GM12878 (cell line): ENCODE results near the gene CDKN1C.

Experiments
- BHLHE40 ChIP-seq, 2 experiments: fragments of 450-650 bp in 1 of 2; IDR thresholded peaks; 2 replicates each; pipeline ENCODE4 v1.6.1; 2011 to 2017; ENCODE audit warnings: low read depth in 2 of 2, borderline replicate concordance in 1 of 2, improper control_type of control experiment in 1 of 2, low read length in 1 of 2, mild to moderate bottlenecking in 1 of 2
- KDM1A ChIP-seq: fragments of 200-600 bp; sonication (generic); IDR thresholded peaks from 2 replicates; pipeline ENCODE4 v1.6.1; 2016; ENCODE audit warnings: borderline replicate concordance
- POLR2A ChIP-seq: IDR thresholded peaks from 2 replicates; pipeline ENCODE4 v1.6.1; 2011; ENCODE audit warnings: low read depth, mild to moderate bottlenecking, low read length
- ZNF274 ChIP-seq: IDR thresholded peaks from one replicate; pipeline ENCODE4 v1.8.0; 2011; ENCODE audit not compliant: insufficient read length, insufficient read depth
- TF ChIP-seq, protein P1 (sequence below), 3 experiments: IDR thresholded peaks in 2 of 3; conservative IDR thresholded peaks in 1 of 3; 2 replicates each; pipeline ENCODE4 v1.5.1; 2011; ENCODE audit warnings: low read depth in 3 of 3, low read length in 3 of 3, mild to moderate bottlenecking in 3 of 3, control low read depth in 2 of 3, moderate library complexity in 2 of 3, inconsistent platforms in 1 of 3, mixed read lengths in 1 of 3; ENCODE audit not compliant: control insufficient read depth in 2 of 3, insufficient read depth in 1 of 3; ENCODE audit errors: extremely low read depth in 1 of 3

DNA sequence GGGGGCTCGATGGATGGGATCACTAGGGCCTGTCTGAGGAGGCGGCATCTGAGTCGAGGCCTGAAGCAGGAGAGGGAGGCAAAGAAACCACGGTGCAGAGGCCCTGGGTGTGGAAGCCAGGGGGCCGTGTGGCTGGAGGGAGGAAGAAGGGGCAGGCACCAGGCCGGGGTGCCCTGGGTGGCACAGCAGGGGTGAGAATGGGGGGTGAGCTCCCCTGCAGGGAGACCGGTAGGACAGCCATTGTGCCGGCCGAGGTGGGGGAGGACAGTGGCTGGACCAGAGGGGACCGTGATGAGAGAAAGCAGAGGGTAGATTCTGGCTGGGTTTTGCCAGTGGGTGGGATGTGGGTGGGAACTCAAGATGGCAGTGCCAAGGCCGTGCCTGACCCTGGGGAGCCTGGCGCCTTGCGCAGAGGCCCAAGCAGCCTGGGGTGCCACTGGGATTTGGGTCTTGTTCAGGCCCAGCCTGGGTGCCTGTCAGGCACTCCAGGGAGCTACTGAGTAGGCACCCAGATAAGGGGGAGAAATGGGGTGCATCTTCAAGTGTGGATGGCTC lies 24.9 kb upstream of the CDKN1C start:
- TF ChIP-seq BHLHE40 (IDR thresholded peaks at IDR 0.05; ENCODE audit: borderline replicate concordance in 1 of 2, low read depth in 2 of 2, low read length in 1 of 2) (no peak), POLR2A (no peak), KDM1A (no peak), ZNF274 (no peak)
- TF ChIP-seq, protein P1, sequence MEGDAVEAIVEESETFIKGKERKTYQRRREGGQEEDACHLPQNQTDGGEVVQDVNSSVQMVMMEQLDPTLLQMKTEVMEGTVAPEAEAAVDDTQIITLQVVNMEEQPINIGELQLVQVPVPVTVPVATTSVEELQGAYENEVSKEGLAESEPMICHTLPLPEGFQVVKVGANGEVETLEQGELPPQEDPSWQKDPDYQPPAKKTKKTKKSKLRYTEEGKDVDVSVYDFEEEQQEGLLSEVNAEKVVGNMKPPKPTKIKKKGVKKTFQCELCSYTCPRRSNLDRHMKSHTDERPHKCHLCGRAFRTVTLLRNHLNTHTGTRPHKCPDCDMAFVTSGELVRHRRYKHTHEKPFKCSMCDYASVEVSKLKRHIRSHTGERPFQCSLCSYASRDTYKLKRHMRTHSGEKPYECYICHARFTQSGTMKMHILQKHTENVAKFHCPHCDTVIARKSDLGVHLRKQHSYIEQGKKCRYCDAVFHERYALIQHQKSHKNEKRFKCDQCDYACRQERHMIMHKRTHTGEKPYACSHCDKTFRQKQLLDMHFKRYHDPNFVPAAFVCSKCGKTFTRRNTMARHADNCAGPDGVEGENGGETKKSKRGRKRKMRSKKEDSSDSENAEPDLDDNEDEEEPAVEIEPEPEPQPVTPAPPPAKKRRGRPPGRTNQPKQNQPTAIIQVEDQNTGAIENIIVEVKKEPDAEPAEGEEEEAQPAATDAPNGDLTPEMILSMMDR (IDR thresholded peaks at IDR 0.05 in 2 of 3, conservative IDR thresholded peaks at IDR 0.05 in 1 of 3; ENCODE audit: control insufficient read depth in 2 of 3, extremely low read depth in 1 of 3, insufficient read depth in 1 of 3, low read depth in 3 of 3, low read length in 3 of 3) = no peak
